OCI-LY1 (cell line): ENCODE results near the gene RHBDF2.

Experiments used
- EZH2 ChIP-seq: fragments of 200-600 bp; sonication (generic), shearing (Covaris generic); IDR thresholded peaks from 2 replicates; pipeline ENCODE4 v1.8.0; 2017; ENCODE audit warnings: borderline replicate concordance, mixed run types, mild to moderate bottlenecking, antibody characterized with exemption, low read length, moderate library complexity, mixed read lengths
- TF ChIP-seq, protein P1 (sequence below): fragments of 200-600 bp; sonication (generic), shearing (Covaris generic); IDR thresholded peaks from 2 replicates; pipeline ENCODE4 v1.5.1; 2017; ENCODE audit warnings: mild to moderate bottlenecking, antibody characterized with exemption, low read length, moderate library complexity, mixed read lengths

GRCh38 chr17:76538941-76539570 lies 37.8 kb upstream of the RHBDF2 start:
- TF ChIP-seq, protein P1, sequence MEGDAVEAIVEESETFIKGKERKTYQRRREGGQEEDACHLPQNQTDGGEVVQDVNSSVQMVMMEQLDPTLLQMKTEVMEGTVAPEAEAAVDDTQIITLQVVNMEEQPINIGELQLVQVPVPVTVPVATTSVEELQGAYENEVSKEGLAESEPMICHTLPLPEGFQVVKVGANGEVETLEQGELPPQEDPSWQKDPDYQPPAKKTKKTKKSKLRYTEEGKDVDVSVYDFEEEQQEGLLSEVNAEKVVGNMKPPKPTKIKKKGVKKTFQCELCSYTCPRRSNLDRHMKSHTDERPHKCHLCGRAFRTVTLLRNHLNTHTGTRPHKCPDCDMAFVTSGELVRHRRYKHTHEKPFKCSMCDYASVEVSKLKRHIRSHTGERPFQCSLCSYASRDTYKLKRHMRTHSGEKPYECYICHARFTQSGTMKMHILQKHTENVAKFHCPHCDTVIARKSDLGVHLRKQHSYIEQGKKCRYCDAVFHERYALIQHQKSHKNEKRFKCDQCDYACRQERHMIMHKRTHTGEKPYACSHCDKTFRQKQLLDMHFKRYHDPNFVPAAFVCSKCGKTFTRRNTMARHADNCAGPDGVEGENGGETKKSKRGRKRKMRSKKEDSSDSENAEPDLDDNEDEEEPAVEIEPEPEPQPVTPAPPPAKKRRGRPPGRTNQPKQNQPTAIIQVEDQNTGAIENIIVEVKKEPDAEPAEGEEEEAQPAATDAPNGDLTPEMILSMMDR: no peak
- TF ChIP-seq EZH2: no peak
